Small intestine (tissue), 7 donors: ENCODE measurements around the gene KRT4. TPM values are rescaled to one million over a fixed set of nuclear protein-coding genes. Genes with fewer than 3 reads are reported as not detected.

Experiments used
- DNase-seq, 2 donors: peaks; one replicate each; pipeline versions ENCODE4 v3.0.0 to v3.0.0-alpha.2; 2013
- FAIRE-seq: peaks from 2 replicates; lab custom pipeline; 2012; peaks lifted over from hg19 to GRCh38; lab: Jason Lieb, UNC
- H3K27ac ChIP-seq, 3 donors: one replicate each; pipeline ENCODE4 v1.5.1; 2013; ENCODE audit warnings: low read length in 2 of 3, mild to moderate bottlenecking in 2 of 3, control low read depth in 1 of 3, inconsistent platforms in 1 of 3, low read depth in 1 of 3, moderate library complexity in 1 of 3
- H3K27me3 ChIP-seq, 3 donors: one replicate each; pipeline ENCODE4 v1.6.1; 2013; ENCODE audit warnings: low read length in 3 of 3, inconsistent platforms in 1 of 3; ENCODE audit not compliant: control insufficient read depth in 3 of 3, insufficient read depth in 3 of 3
- H3K36me3 ChIP-seq, 3 donors: one replicate each; pipeline ENCODE4 v1.6.1; 2013; ENCODE audit warnings: low read length in 3 of 3, inconsistent platforms in 1 of 3, low read depth in 1 of 3, mild to moderate bottlenecking in 1 of 3, moderate library complexity in 1 of 3; ENCODE audit not compliant: control insufficient read depth in 3 of 3, insufficient read depth in 2 of 3
- H3K4me1 ChIP-seq, 3 donors: one replicate each; pipeline ENCODE4 v1.6.1; 2013; ENCODE audit warnings: low read length in 2 of 3, inconsistent platforms in 1 of 3, low read depth in 1 of 3, mild to moderate bottlenecking in 1 of 3, moderate library complexity in 1 of 3; ENCODE audit not compliant: control insufficient read depth in 3 of 3, insufficient read depth in 2 of 3
- H3K4me3 ChIP-seq, 3 donors: one replicate each; pipeline ENCODE4 v1.5.1; 2013; ENCODE audit warnings: low read length in 3 of 3, control low read depth in 1 of 3, inconsistent platforms in 1 of 3, low read depth in 1 of 3, mild to moderate bottlenecking in 1 of 3, moderate library complexity in 1 of 3
- H3K9me3 ChIP-seq, 2 donors: one replicate each; pipeline ENCODE4 v1.6.1; 2013; ENCODE audit warnings: low read depth in 1 of 2, low read length in 1 of 2; ENCODE audit not compliant: control insufficient read depth in 2 of 2, insufficient read depth in 1 of 2
- WGBS, 3 donors: extraction: QIAGEN DNeasy Blood & Tissue Kit; methylation state at CpG; one replicate each; pipeline ENCODE4 v1.1.7; 2013; 5-methylcytosine and 5-hydroxymethylcytosine counted together
- polyA plus RNA-seq, 4 donors: library from polyadenylated mRNA; stranded (reverse) in 3 of 4; unstranded in 1 of 4; fragments of 200-250 nt in 3 of 4; fragments of 120-200 nt in 1 of 4; gene quantifications; one replicate each; pipeline versions ENCODE4 v1.2.1 to v1.2.3, GENCODE V29; 2013
- donor health status: healthy with polysubstance abuse.
- donor health status: control.
- donor health status: control.
- donor health status: Bipolar disorder and iron deficiency.
- donor health status: healthy.

KRT4 gene
- polyA plus RNA-seq, 4 donors = 0.04 to 12.3 (median 4.4) TPM

- FAIRE-seq = no peak
- H3K27me3 ChIP-seq = peaks cover 0 to 40% (median 7%) of the 10 kb centered on the region in 3 donors
- no peaks in the 10 kb centered on the region for H3K36me3 ChIP-seq
- H3K27ac ChIP-seq = no peak overlapping the region
- no peak overlapping the region for H3K4me3 ChIP-seq
- peak; percentile 31 to 46 for DNase-seq
- WGBS, 3 donors = 19 to 25% (median 22%) methylated on average over 41 to 50 of the region's 50 CpGs
- H3K4me1 ChIP-seq = peaks cover 0 to 7% (median 3%) of the 10 kb centered on the region in 3 donors
- no peaks in the 10 kb centered on the region for H3K9me3 ChIP-seq
Observed at GRCh38 chr12:52789637-52790426, 24.1 kb downstream of the KRT4 start.

- H3K27ac ChIP-seq = no peak overlapping the region
- no peak for DNase-seq
- peaks cover 0 to 7% (median 3%) of the 10 kb centered on the region in 3 donors for H3K4me1 ChIP-seq
- 91 to 95% (median 94%) methylated on average over 11 of the region's 11 CpGs for WGBS, 3 donors
- H3K4me3 ChIP-seq = no peak overlapping the region
- H3K9me3 ChIP-seq = no peaks in the 10 kb centered on the region
- no peak for FAIRE-seq
- H3K27me3 ChIP-seq = peaks cover 0 to 38% (median 7%) of the 10 kb centered on the region in 3 donors
- no peaks in the 10 kb centered on the region for H3K36me3 ChIP-seq
Observed at GRCh38 chr12:52788876-52789636, 24.9 kb downstream of the KRT4 start.

GRCh38 chr12:52788192-52788875 lies 25.6 kb downstream of the KRT4 start:
- WGBS, 3 donors = 62 to 71% (median 62%) methylated on average over 6 of the region's 6 CpGs
- H3K9me3 ChIP-seq = no peaks in the 10 kb centered on the region
- no peak overlapping the region for H3K27ac ChIP-seq
- FAIRE-seq = no peak
- peaks cover 0 to 7% (median 3%) of the 10 kb centered on the region in 3 donors for H3K4me1 ChIP-seq
- no peak overlapping the region for H3K4me3 ChIP-seq
- DNase-seq = peak in 1 of 2 donors; percentile 8
- H3K27me3 ChIP-seq = peaks cover 0 to 36% (median 7%) of the 10 kb centered on the region in 3 donors
- no peaks in the 10 kb centered on the region for H3K36me3 ChIP-seq

- Histone ChIP-seq H3K4me1 (peaks cover 0 to 7% (median 3%) of the 10 kb centered on the region in 3 donors), H3K9me3 (no peaks in the 10 kb centered on the region), H3K36me3 (no peaks in the 10 kb centered on the region), H3K4me3 (no peak overlapping the region), H3K27ac (no peak overlapping the region), H3K27me3 (peaks cover 0 to 37% (median 7%) of the 10 kb centered on the region in 3 donors)
- FAIRE-seq = no peak
- WGBS, 3 donors = 57 to 75% (median 63%) methylated on average over 6 of the region's 6 CpGs
- peak in 1 of 2 donors; percentile 25 for DNase-seq
Observed at GRCh38 chr12:52787324-52788191, 26.4 kb downstream of the KRT4 start.

- Histone ChIP-seq H3K36me3 (no peaks in the 10 kb centered on the region), H3K27ac (no peak overlapping the region), H3K9me3 (no peaks in the 10 kb centered on the region), H3K4me1 (peaks cover 0 to 2% (median 2%) of the 10 kb centered on the region in 3 donors), H3K27me3 (peaks cover 0 to 14% (median 0%) of the 10 kb centered on the region in 3 donors), H3K4me3 (no peak overlapping the region)
- FAIRE-seq = no peak
- no peak for DNase-seq
- 78 to 79% (median 79%) methylated on average over 3 of the region's 3 CpGs for WGBS, 3 donors
Observed at GRCh38 chr12:52784909-52785308, 29.0 kb downstream of the KRT4 start.

- no peak overlapping the region for H3K27ac ChIP-seq
- H3K4me3 ChIP-seq = no peak overlapping the region
- H3K9me3 ChIP-seq = no peaks in the 10 kb centered on the region
- no peaks in the 10 kb centered on the region for H3K36me3 ChIP-seq
- H3K27me3 ChIP-seq = peaks cover 0 to 10% (median 0%) of the 10 kb centered on the region in 3 donors
- 78 to 83% (median 82%) methylated on average over 7 of the region's 7 CpGs for WGBS, 3 donors
- FAIRE-seq (no peak), DNase-seq (no peak)
- H3K4me1 ChIP-seq = no peaks in the 10 kb centered on the region
Observed at GRCh38 chr12:52783563-52784316, 30.2 kb downstream of the KRT4 start.

GRCh38 chr12:52782502-52782901 lies 31.4 kb downstream of the KRT4 start:
- H3K27me3 ChIP-seq = peaks cover 0 to 8% (median 0%) of the 10 kb centered on the region in 3 donors
- DNase-seq (no peak), FAIRE-seq (no peak)
- no peak overlapping the region for H3K4me3 ChIP-seq
- no peaks in the 10 kb centered on the region for H3K4me1 ChIP-seq
- no peaks in the 10 kb centered on the region for H3K9me3 ChIP-seq
- H3K36me3 ChIP-seq = no peaks in the 10 kb centered on the region
- no peak overlapping the region for H3K27ac ChIP-seq
- WGBS, 3 donors = 89 to 91% (median 91%) methylated on average over 4 of the region's 4 CpGs
